Measurements from ENCODE around the gene MYO10.

MYO10 gene

DNA sequence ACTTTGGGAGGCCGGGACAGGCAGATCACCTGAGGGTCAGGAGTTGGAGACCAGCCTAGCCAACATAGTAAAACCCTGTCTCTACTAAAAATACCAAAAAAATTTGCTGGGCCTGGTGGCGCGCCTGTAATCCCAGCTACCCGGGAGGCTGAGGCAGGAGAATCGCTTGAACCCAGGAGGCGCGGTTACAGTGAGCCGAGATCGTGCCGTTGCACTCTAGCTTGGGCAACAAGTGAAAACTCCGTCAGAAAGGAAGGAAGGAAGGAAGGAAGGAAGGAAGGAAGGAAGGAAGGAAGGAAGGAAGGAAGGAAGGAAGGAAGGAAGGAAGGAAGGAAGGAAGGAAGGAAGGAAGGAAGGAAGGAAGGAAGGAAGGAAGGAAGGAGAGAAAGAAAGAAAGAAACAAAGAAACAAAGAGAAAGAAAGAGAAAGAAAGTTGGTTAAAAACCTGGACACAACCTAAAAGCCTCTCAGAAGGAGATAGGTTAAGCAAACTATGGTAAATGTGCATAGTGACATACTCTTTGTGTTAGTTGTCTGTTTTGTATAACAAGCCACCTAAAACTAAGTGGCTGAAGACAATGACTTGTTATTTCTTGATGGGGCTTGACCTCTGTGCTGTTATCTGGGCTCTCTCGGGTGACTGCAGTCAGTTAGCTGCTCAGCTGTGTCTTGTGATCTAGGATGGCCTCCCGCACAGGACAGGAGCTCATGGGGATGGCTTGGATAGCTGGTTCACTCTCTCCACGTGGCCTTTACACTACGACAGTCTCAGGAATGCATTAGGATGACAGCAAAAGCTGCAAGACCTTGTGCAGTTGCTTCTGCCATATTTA, 8.0 kb upstream of the MYO10 start:
- TF ChIP-seq, protein P1, sequence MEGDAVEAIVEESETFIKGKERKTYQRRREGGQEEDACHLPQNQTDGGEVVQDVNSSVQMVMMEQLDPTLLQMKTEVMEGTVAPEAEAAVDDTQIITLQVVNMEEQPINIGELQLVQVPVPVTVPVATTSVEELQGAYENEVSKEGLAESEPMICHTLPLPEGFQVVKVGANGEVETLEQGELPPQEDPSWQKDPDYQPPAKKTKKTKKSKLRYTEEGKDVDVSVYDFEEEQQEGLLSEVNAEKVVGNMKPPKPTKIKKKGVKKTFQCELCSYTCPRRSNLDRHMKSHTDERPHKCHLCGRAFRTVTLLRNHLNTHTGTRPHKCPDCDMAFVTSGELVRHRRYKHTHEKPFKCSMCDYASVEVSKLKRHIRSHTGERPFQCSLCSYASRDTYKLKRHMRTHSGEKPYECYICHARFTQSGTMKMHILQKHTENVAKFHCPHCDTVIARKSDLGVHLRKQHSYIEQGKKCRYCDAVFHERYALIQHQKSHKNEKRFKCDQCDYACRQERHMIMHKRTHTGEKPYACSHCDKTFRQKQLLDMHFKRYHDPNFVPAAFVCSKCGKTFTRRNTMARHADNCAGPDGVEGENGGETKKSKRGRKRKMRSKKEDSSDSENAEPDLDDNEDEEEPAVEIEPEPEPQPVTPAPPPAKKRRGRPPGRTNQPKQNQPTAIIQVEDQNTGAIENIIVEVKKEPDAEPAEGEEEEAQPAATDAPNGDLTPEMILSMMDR (IDR thresholded peaks at IDR 0.05; ENCODE audit: low read depth, low read length), result no peak
- no peak overlapping the region for H3K4me3 ChIP-seq (replicated peaks in 1 of 2; ENCODE audit: low read depth in 2 of 2, low read length in 2 of 2)
- no peak for DNase-seq (ENCODE audit: low read depth in 2 of 2)

DNA sequence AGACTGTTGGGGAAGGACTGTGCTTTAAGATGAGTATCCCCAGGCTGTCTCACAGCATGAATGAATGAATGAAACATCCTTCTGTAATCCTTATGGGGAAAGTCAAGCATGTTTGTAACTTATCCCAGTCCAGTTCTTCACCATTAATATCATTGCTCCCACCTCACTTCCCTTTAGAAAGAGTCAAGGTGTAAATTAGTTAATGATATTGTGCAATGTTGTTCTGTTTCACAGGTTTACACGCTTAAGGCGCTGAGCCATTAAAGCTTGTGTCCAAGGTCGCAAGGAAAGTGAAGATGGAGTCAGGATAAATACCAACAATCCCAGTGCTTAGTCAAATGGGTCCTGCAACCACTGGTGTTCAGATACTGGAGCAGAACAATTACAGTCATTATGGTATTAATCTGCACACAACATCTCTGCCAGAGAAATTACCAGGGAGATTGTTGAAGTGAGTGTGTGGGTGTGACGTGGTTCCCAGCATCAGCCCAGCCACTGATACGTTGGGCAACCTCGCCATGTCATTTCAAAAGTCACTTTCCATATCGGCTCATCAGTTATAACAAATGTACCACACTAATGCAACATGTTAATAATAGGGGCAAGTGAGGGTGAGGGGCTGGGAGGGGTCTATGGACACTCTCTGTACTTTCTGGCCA, 1.5 kb upstream of the MYO10 start:
- H3K4me3 ChIP-seq (replicated peaks in 1 of 2; ENCODE audit: low read depth in 2 of 2, low read length in 2 of 2), result no peak overlapping the region
- DNase-seq (ENCODE audit: low read depth in 2 of 2), result no peak
- TF ChIP-seq, protein P1 (IDR thresholded peaks at IDR 0.05; ENCODE audit: low read depth, low read length), result no peak

DNA sequence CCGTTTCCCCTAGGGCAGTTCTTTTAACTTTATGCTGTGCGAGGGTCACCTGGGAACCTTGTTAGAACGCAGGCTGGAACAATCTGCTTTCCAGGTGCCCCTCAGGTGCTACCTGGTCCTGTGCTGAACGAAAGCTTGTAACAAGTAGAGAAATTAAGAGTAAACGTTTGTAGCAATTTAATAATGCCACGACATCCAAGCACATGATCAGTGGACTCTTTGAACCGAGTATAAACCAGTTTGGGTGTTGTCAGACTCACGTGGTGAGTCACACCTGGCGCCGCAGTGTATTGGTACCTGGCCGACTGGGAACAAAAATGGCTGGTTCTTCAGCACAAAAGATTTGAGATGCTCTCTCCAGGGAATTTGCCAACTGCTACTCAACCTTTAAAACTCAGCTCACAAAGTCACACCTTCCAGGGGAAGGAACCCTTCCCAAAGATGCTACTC, 926 bp upstream of the MYO10 start:
- peak overlapping the region; percentile 61 to 62 for H3K4me3 ChIP-seq (replicated peaks in 1 of 2; ENCODE audit: low read depth in 2 of 2, low read length in 2 of 2)
- TF ChIP-seq, protein P1 (IDR thresholded peaks at IDR 0.05; ENCODE audit: low read depth, low read length), result no peak
- no peak for DNase-seq (ENCODE audit: low read depth in 2 of 2)

DNA sequence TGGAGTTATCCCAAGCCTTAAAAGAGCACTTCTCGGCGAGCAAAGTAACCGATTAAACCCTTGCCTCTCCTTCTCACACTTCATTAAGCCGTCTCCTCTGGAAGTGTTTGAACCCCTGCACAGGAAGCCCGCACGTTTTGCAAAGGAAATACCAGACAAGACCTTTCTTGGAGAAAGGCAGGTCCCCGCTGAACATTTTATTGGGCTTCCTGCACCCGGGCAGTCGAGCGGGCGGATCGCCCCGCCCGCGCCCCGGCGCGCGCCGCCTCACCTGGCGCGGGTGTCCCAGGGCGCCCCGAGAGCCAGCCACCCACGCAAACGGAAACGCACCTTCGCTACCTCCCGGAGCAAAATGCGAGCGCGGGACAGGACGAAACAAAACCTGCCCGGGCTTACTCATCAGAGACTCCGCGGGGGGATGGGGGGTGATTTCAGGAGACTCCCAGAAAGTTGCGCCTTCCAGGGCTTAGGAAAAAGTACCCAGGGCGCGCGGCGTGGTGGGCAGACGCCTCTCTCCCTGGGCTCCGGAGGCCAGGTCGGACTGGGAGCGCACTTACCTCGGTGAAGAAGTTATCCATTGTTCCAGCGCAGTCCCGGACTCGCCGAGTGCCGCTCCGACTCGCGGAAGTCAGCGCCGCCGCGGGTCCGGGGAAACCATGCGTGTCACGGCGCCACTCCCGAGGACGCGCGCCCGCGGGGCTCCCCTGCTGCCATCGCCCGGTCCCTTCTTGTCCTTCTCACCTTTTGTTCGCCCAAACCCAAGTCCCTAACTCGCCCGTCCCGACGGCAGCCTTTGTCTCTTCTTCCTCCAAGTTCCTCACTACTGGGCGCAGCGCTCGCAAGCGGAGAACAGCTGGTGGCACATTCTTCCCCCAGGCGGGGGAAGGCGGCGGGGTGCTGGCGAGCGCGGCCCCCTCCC, 598 bp downstream of the MYO10 start:
- peak; percentile 37 to 39 for DNase-seq (ENCODE audit: low read depth in 2 of 2)
- TF ChIP-seq, protein P1 (IDR thresholded peaks at IDR 0.05; ENCODE audit: low read depth, low read length), result no peak
- peak overlapping the region; percentile 85 to 86 for H3K4me3 ChIP-seq (replicated peaks in 1 of 2; ENCODE audit: low read depth in 2 of 2, low read length in 2 of 2)

DNA sequence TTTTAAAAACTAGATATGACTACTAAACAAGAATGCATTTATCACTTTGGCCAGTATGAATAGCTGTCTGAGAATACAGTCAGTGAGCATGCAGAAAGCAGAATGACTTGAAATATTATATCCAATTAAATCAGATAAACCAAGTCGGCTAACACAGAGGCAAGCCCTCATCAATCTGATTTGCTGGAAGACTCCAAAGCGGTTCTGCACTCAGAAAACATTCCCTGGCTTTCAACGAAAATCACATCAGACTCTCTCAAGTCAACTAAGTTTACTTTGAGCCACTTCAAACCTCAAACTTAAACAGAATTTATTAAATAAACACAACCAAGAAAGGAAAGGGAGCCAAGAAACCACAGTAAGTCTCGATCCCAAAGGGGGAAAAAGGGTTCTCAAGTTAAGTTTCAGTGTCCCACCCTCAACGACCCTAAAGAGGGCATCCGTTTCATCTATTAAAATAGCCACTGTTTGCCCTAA, 1.4 kb downstream of the MYO10 start:
- DNase-seq (ENCODE audit: low read depth in 2 of 2), result peak; percentile 38 to 51
- peak overlapping the region; percentile 85 to 86 for H3K4me3 ChIP-seq (replicated peaks in 1 of 2; ENCODE audit: low read depth in 2 of 2, low read length in 2 of 2)
- TF ChIP-seq, protein P1 (IDR thresholded peaks at IDR 0.05; ENCODE audit: low read depth, low read length), result no peak

DNA sequence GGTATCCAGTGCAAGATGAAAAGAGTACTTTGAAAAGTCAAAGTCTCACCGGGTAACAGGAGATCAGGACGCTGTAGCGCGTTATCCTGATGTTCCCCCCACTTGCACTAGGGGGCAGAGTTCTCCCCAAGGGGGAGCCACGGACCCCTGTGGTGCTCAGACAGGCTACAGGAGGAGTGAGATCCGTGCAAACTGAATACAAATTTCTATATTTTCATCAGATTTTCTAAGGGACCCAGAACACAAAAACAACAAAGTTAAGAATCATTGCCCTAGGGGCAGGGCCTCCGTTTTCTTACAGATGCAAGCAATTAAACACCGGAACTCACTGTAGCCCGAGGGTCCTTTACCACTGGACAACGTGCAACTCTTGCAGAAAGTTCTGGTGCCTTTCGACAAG, 2.0 kb downstream of the MYO10 start:
- H3K4me3 ChIP-seq (replicated peaks in 1 of 2; ENCODE audit: low read depth in 2 of 2, low read length in 2 of 2), result peak overlapping the region; percentile 85 to 86
- TF ChIP-seq, protein P1 (IDR thresholded peaks at IDR 0.05; ENCODE audit: low read depth, low read length), result peak; percentile 98
- peak; percentile 79 to 84 for DNase-seq (ENCODE audit: low read depth in 2 of 2)

Measured in cardiac fibroblast (primary cell).